K562 (cell line): Measurements from ENCODE around the gene FSCN2. TPM values are rescaled to one million over a fixed set of nuclear protein-coding genes. Genes with fewer than 3 reads are reported as not detected.

Experiments used
- ATAC-seq: fragments of 200-7000 bp; cut with Tn5 transposase; 3 replicates; pipeline ENCODE4 v1.9.1; 2020; ENCODE audit warnings: moderate library complexity
- BruUV-seq: library from RNA; stranded (reverse); fragments of 400-500 nt; replicated peaks from 2 replicates; lab custom pipeline; 2021; lab: Mats Ljungman, UMichigan
- CTCF ChIA-PET: fragments of 300-600 bp; formaldehyde crosslinking; extraction: SDS; loops from one replicate; lab custom pipeline; 2021; ENCODE audit warnings: low intra/inter-chr PET ratio; lab: Yijun Ruan, JAX
- POLR2A ChIA-PET: fragments of 300-600, 350-650 bp; sonication (Branson Sonifier 250); formaldehyde crosslinking; extraction: SDS; loops from one replicate; lab custom pipeline; 2021; ENCODE audit warnings: antibody characterized with exemption, inconsistent platforms; lab: Yijun Ruan, JAX
- DNase-seq, 4 experiments: peaks; one replicate each; pipeline versions ENCODE4 v3.0.0 to v3.0.0-alpha.2; 2011 to 2018; ENCODE audit warnings: low spot score in 3 of 4, mixed read lengths in 3 of 4; ENCODE audit errors: extremely low read depth in 1 of 4
- FAIRE-seq: peaks from 2 replicates; lab custom pipeline; 2011; peaks lifted over from hg19 to GRCh38; lab: Jason Lieb, UNC
- H2AFZ ChIP-seq: 2 replicates; pipeline ENCODE4 v1.6.0; 2011; ENCODE audit warnings: low read depth, low read length, control low read depth, inconsistent platforms
- H3K27ac ChIP-seq: fragments of 200-600 bp; 3 replicates; pipeline ENCODE4 v1.8.0; 2011; ENCODE audit warnings: low read depth, mild to moderate bottlenecking, control low read depth, inconsistent platforms, low read length, moderate library complexity, mixed read lengths; ENCODE audit errors: extremely low read depth
- H3K27me3 ChIP-seq, 2 experiments: fragments of 300-600 bp in 1 of 2; 2 replicates in 1 of 2; 3 replicates in 1 of 2; pipeline versions ENCODE4 v1.6.0 to v1.8.0; 2011; ENCODE audit warnings: inconsistent platforms in 2 of 2, low read length in 2 of 2, mild to moderate bottlenecking in 1 of 2, mixed read lengths in 1 of 2, moderate library complexity in 1 of 2; ENCODE audit not compliant: control insufficient read depth in 2 of 2, insufficient read depth in 2 of 2
- H3K36me3 ChIP-seq: fragments of 300-600 bp; 3 replicates; pipeline ENCODE4 v1.8.0; 2011; ENCODE audit warnings: mild to moderate bottlenecking, low read length, inconsistent platforms; ENCODE audit not compliant: control insufficient read depth, insufficient read depth
- H3K4me1 ChIP-seq, 2 experiments: fragments of 200-600 bp in 1 of 2; replicated peaks in 1 of 2; 2 replicates in 1 of 2; 3 replicates in 1 of 2; pipeline versions ENCODE4 v1.5.1 to v1.8.0; 2011; ENCODE audit warnings: inconsistent platforms in 2 of 2, low read length in 2 of 2, mild to moderate bottlenecking in 1 of 2, mixed read lengths in 1 of 2, moderate library complexity in 1 of 2; ENCODE audit not compliant: control insufficient read depth in 2 of 2, insufficient read depth in 2 of 2
- H3K4me2 ChIP-seq: 2 replicates; pipeline ENCODE4 v1.6.1; 2011; ENCODE audit warnings: low read length, control low read depth, inconsistent platforms, mixed read lengths; ENCODE audit not compliant: insufficient read depth
- H3K4me3 ChIP-seq: fragments of 200-600 bp; sonication (generic), shearing (Covaris generic); 2 replicates; pipeline ENCODE4 v1.5.1; 2016; ENCODE audit warnings: control low read depth, inconsistent platforms
- H3K79me2 ChIP-seq: fragments of 200-600 bp; 3 replicates; pipeline ENCODE4 v1.8.0; 2011; ENCODE audit warnings: low read length, inconsistent platforms; ENCODE audit not compliant: control insufficient read depth, insufficient read depth
- H3K9ac ChIP-seq, 2 experiments: 2 replicates each; pipeline versions ENCODE4 v1.6.0 to v1.6.1; 2011; ENCODE audit warnings: low read depth in 2 of 2, low read length in 2 of 2, control low read depth in 1 of 2, inconsistent platforms in 1 of 2, mild to moderate bottlenecking in 1 of 2, mixed read lengths in 1 of 2; ENCODE audit not compliant: insufficient read depth in 1 of 2
- H3K9me1 ChIP-seq: one replicate; pipeline ENCODE4 v1.6.0; 2011; ENCODE audit warnings: inconsistent platforms, mild to moderate bottlenecking, low read length, moderate library complexity; ENCODE audit not compliant: control insufficient read depth, insufficient read depth
- H3K9me3 ChIP-seq: replicated peaks from 2 replicates; pipeline ENCODE4 v1.5.1; 2011; ENCODE audit warnings: low read depth, low read length, inconsistent platforms; ENCODE audit not compliant: control insufficient read depth, insufficient read depth
- H4K20me1 ChIP-seq: replicated peaks from 2 replicates; pipeline ENCODE4 v1.6.1; 2011; ENCODE audit warnings: low read length, inconsistent platforms, mixed read lengths; ENCODE audit not compliant: control insufficient read depth, insufficient read depth
- ARID2 ChIP-seq: fragments of 450-650 bp; IDR thresholded peaks from 2 replicates; pipeline ENCODE4 v1.6.1; 2017; ENCODE audit warnings: antibody characterized with exemption, mild to moderate bottlenecking
- C11orf30 ChIP-seq: fragments of 450-650 bp; IDR thresholded peaks from 2 replicates; pipeline ENCODE4 v1.6.1; 2016; ENCODE audit warnings: low read depth, mild to moderate bottlenecking
- CREM ChIP-seq: IDR thresholded peaks from 2 replicates; pipeline ENCODE4 v1.6.1; 2014; ENCODE audit warnings: antibody characterized with exemption, low read depth
- FOXK1 ChIP-seq: sonication (generic); formaldehyde crosslinking; IDR thresholded peaks from 2 replicates; pipeline ENCODE4 v1.8.0; 2022; ENCODE audit warnings: missing genetic modification reagents, mild to moderate bottlenecking, borderline replicate concordance
- HMG20A ChIP-seq: fragments of 450-650 bp; formaldehyde crosslinking; conservative IDR thresholded peaks from 2 replicates; pipeline ENCODE4 v1.4.0; 2020; ENCODE audit warnings: mild to moderate bottlenecking, mixed read lengths
- HNRNPLL ChIP-seq: fragments of 200-400 bp; formaldehyde crosslinking; IDR thresholded peaks from 2 replicates; pipeline ENCODE4 v1.6.1; 2017; ENCODE audit warnings: low read length, low read depth, mild to moderate bottlenecking; ENCODE audit not compliant: poor library complexity, severe bottlenecking
- IRF2 ChIP-seq: sonication (generic); formaldehyde crosslinking; IDR thresholded peaks from 2 replicates; pipeline ENCODE4 v1.8.1; 2022; ENCODE audit warnings: mild to moderate bottlenecking, missing genetic modification reagents
- NCOA1 ChIP-seq: fragments of 450-650 bp; IDR thresholded peaks from 2 replicates; pipeline ENCODE4 v1.6.1; 2016; ENCODE audit warnings: low read depth
- NR3C1 ChIP-seq: sonication (generic); formaldehyde crosslinking; IDR thresholded peaks from 2 replicates; pipeline ENCODE4 v1.8.1; 2022; ENCODE audit warnings: missing genetic modification reagents
- OTX1 ChIP-seq: fragments of 450-650 bp; formaldehyde crosslinking; IDR thresholded peaks from 2 replicates; pipeline ENCODE4 v1.4.0; 2022; ENCODE audit warnings: mild to moderate bottlenecking
- RAD21 ChIP-seq, 2 experiments: fragments of 250-450 bp in 1 of 2; fragments of 450-650 bp in 1 of 2; sonication (Bioruptor Pico) in 1 of 2; formaldehyde crosslinking in 1 of 2; IDR thresholded peaks in 1 of 2; conservative IDR thresholded peaks in 1 of 2; 2 replicates each; pipeline versions ENCODE4 v1.4.0 to v1.8.0; 2020 to 2022; ENCODE audit warnings: mild to moderate bottlenecking in 2 of 2, moderate library complexity in 1 of 2
- SREBF2 ChIP-seq: sonication (generic); formaldehyde crosslinking; IDR thresholded peaks from 2 replicates; pipeline ENCODE4 v1.4.0; 2020; ENCODE audit warnings: mild to moderate bottlenecking, missing genetic modification reagents
- TAF15 ChIP-seq: fragments of 200-400 bp; formaldehyde crosslinking; IDR thresholded peaks from 2 replicates; pipeline ENCODE4 v1.6.1; 2017; ENCODE audit warnings: mild to moderate bottlenecking, low read depth, low read length, moderate library complexity
- ZNF146 ChIP-seq: IDR thresholded peaks from one replicate; pipeline ENCODE4 v1.6.1; 2018; ENCODE audit warnings: missing compliant biosample characterization; ENCODE audit not compliant: unreplicated experiment
- ZNF239 ChIP-seq: fragments of 250-450 bp; sonication (Bioruptor Pico); IDR thresholded peaks from 2 replicates; pipeline ENCODE4 v1.4.0; 2020; ENCODE audit warnings: mild to moderate bottlenecking
- WGBS: fragments of 100-300 bp; shearing (Covaris generic); methylation state at CpG from one replicate; pipeline ENCODE4 v1.1.6; 2016; ENCODE audit warnings: low coverage, mixed read lengths; ENCODE audit not compliant: insufficient coverage; ENCODE audit errors: missing lambda C conversion rate; 5-methylcytosine and 5-hydroxymethylcytosine counted together
- in situ Hi-C: fragments of 300-500 bp; cut with MboI; formaldehyde crosslinking; loops from 4 replicates; pipeline ENCODE4 v1.15.0; 2018; ENCODE audit warnings: inconsistent platforms, mixed read lengths
- intact Hi-C: fragments of 100-400 bp; cut with micrococcal nuclease; formaldehyde crosslinking; loops from 2 replicates; pipeline ENCODE4 v1.14.2; 2022
- polyA plus RNA-seq, 8 experiments: library from polyadenylated mRNA; depleted of rRNA in 4 of 8; stranded (reverse) in 5 of 8; unstranded in 3 of 8; fragments of >200 nt; fragmentation: Nextera tagmentation in 2 of 8; fragmentation: Illumina TruSeq in 1 of 8; extraction: Ambion mirVana in 2 of 8; extraction: Trizol in 1 of 8; gene quantifications; 2 replicates each; pipeline versions ENCODE4 v1.2.1 to v1.2.3, GENCODE V29; 2011 to 2014; ENCODE audit warnings: inconsistent platforms in 1 of 8, missing spikeins in 1 of 8
- total RNA-seq, 7 experiments: library from RNA; depleted of rRNA in 6 of 7; stranded (reverse); fragments of >200 nt in 6 of 7; fragmentation: Illumina TruSeq in 2 of 7; extraction: Trizol in 2 of 7; gene quantifications; 2 replicates each; pipeline versions ENCODE4 v1.2.1 to v1.2.3, GENCODE V29; 2011 to 2021; ENCODE audit warnings: low replicate concordance in 1 of 7
- TF ChIP-seq, protein P1 (sequence below): fragments of 450-650 bp; formaldehyde crosslinking; IDR thresholded peaks from 2 replicates; pipeline ENCODE4 v1.4.0; 2022; ENCODE audit warnings: missing genetic modification characterization
- TF ChIP-seq, protein P2 (sequence below): IDR thresholded peaks from 2 replicates; pipeline ENCODE4 v1.6.1; 2012; ENCODE audit warnings: low read depth, low read length, improper control_type of control experiment, borderline replicate concordance
- TF ChIP-seq, protein P3 (sequence below): fragments of 250-450 bp; sonication (Bioruptor Pico); IDR thresholded peaks from 2 replicates; pipeline ENCODE4 v1.4.0; 2020; ENCODE audit warnings: mild to moderate bottlenecking, moderate library complexity

Gene FSCN2
- total and polyA plus RNA-seq, 9 of the 15 experiments (the other 6 are each of a cell fraction or from before 2014, with no cell fraction given): 0.08 TPM; not detected in 8

DNA sequence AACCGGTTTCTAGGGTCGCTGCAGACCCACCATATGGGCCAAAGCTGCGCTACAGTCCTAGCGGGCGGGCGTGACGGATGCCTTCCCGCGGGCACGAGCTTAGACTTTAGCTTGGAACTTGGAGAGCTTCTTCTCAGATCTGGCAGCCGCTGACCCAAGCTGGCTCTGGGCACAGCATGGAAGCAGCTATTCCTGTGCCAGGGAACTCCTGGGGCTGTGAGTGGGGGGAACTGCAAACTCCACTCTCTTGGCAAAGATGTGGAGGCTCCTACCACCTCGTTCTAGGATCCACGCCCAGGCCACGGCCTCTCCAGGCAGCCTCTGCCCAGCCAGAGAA, 15.1 kb downstream of the FSCN2 start:
- 96% methylated on average over 14 of the region's 14 CpGs for WGBS
- intact Hi-C loops (no loop called here), in situ Hi-C loops (no loop called here)
- H3K79me2 ChIP-seq: no peaks in the 10 kb centered on the region
- peaks cover 0 to 43% of the 10 kb centered on the region in 2 experiments; a peak in 1 of 5 replicates for H3K4me1 ChIP-seq
- ATAC-seq (no peak), FAIRE-seq (no peak), DNase-seq (no peak)
- H3K4me2 ChIP-seq: no peak overlapping the region
- no peaks in the 10 kb centered on the region for H3K9me3 ChIP-seq
- CTCF ChIA-PET: no interaction called here
- H4K20me1 ChIP-seq: 0 out of 2 replicates have a peak, but pooled peaks cover 2% of the 10 kb centered on the region
- no peak overlapping the region for H3K9ac ChIP-seq
- H3K9me1 ChIP-seq: no peaks in the 10 kb centered on the region
- H2AFZ ChIP-seq: no peak overlapping the region
- no peaks in the 10 kb centered on the region for H3K27me3 ChIP-seq
- H3K36me3 ChIP-seq: peaks cover 80% of the 10 kb centered on the region; the same call in 2 of the 3 replicates
- no peak overlapping the region for H3K4me3 ChIP-seq
- no peak overlapping the region for H3K27ac ChIP-seq
- POLR2A ChIA-PET: interaction anchor here (0.6 to 2.5 kb wide), 2 partner anchors 9 to 158 kb away, joined by 5 to 12 read pairs; partner anchors contain the start of gene FAAP100
- no peak for TF ChIP-seq RAD21 (CRISPR knock-in tag; conservative IDR thresholded peaks at IDR 0.05 in 1 of 2, IDR thresholded peaks at IDR 0.05 in 1 of 2)
- TF ChIP-seq TAF15: no peak
- TF ChIP-seq IRF2: no peak
- TF ChIP-seq NCOA1: no peak
- TF ChIP-seq CREM: no peak
- TF ChIP-seq ARID2: no peak
- no peak for TF ChIP-seq C11orf30
- TF ChIP-seq NR3C1: no peak
- TF ChIP-seq, protein P1, sequence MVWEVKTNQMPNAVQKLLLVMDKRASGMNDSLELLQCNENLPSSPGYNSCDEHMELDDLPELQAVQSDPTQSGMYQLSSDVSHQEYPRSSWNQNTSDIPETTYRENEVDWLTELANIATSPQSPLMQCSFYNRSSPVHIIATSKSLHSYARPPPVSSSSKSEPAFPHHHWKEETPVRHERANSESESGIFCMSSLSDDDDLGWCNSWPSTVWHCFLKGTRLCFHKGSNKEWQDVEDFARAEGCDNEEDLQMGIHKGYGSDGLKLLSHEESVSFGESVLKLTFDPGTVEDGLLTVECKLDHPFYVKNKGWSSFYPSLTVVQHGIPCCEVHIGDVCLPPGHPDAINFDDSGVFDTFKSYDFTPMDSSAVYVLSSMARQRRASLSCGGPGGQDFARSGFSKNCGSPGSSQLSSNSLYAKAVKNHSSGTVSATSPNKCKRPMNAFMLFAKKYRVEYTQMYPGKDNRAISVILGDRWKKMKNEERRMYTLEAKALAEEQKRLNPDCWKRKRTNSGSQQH (CRISPR knock-in tag): no peak
- no peak for TF ChIP-seq HMG20A (CRISPR knock-in tag)
- TF ChIP-seq FOXK1 (CRISPR knock-in tag): no peak
- TF ChIP-seq SREBF2 (CRISPR knock-in tag): no peak
- TF ChIP-seq ZNF239 (CRISPR knock-in tag): no peak
- TF ChIP-seq, protein P2, sequence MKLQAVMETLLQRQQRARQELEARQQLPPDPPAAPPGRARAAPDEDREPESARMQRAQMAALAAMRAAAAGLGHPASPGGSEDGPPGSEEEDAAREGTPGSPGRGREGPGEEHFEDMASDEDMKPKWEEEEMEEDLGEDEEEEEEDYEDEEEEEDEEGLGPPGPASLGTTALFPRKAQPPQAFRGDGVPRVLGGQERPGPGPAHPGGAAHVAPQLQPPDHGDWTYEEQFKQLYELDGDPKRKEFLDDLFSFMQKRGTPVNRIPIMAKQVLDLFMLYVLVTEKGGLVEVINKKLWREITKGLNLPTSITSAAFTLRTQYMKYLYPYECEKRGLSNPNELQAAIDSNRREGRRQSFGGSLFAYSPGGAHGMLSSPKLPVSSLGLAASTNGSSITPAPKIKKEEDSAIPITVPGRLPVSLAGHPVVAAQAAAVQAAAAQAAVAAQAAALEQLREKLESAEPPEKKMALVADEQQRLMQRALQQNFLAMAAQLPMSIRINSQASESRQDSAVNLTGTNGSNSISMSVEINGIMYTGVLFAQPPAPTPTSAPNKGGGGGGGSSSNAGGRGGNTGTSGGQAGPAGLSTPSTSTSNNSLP: no peak
- TF ChIP-seq HNRNPLL: no peak
- TF ChIP-seq ZNF146 (CRISPR knock-in tag): no peak
- no peak for TF ChIP-seq OTX1 (CRISPR knock-in tag)
- TF ChIP-seq, protein P3, sequence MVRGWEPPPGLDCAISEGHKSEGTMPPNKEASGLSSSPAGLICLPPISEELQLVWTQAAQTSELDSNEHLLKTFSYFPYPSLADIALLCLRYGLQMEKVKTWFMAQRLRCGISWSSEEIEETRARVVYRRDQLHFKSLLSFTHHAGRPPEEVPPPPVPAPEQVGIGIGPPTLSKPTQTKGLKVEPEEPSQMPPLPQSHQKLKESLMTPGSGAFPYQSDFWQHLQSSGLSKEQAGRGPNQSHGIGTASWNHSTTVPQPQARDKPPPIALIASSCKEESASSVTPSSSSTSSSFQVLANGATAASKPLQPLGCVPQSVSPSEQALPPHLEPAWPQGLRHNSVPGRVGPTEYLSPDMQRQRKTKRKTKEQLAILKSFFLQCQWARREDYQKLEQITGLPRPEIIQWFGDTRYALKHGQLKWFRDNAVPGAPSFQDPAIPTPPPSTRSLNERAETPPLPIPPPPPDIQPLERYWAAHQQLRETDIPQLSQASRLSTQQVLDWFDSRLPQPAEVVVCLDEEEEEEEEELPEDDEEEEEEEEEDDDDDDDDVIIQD (CRISPR knock-in tag): no peak
- TF ChIP-seq, all 486 proteins: peak for 0
- BruUV-seq: no TSS peak
